Stimulated activated CD8-positive, alpha-beta memory T cell treated with anti-CD3 and anti-CD28 coated beads, Interleukin-4, amount 100 ng/mL, for 1 hour (primary cell): ENCODE results near the gene LIPF.
"Not testable (repeated sequence)": the region's sequence is repeated elsewhere in the genome, so short reads cannot be mapped to it uniquely, and the experiment has no call there.

ENCODE experiments used
- DNase-seq, 2 donors: peaks; one replicate each; pipeline ENCODE4 v3.0.0-alpha.2; 2020; ENCODE audit warnings: low read depth in 2 of 2, low spot score in 1 of 2

Gene LIPF, protein sequence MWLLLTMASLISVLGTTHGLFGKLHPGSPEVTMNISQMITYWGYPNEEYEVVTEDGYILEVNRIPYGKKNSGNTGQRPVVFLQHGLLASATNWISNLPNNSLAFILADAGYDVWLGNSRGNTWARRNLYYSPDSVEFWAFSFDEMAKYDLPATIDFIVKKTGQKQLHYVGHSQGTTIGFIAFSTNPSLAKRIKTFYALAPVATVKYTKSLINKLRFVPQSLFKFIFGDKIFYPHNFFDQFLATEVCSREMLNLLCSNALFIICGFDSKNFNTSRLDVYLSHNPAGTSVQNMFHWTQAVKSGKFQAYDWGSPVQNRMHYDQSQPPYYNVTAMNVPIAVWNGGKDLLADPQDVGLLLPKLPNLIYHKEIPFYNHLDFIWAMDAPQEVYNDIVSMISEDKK

DNA sequence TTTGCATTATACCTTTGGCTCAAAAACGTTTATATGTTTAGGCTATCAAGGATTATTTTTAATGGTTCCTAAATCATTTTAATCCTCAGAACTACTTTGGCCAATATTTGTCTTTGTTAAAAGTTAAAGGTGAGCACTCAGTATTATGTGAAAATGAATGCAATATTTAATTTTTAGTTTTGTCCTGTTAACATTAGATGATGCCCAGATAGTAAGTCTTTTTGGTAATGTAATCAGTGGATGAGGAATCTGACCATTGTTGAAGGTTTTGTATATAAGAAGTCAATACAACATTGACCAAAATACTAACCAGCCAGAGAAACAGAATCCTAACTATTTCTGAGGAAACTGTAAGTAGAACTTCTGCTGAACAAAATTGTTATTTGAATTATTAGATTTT lies at the start of gene LIPF:
Gene LIPF, plus strand, starts transcription at position 301 of the 400 bp plus-strand sequence. CDS start 2,856 bp downstream, outside the sequence.
- no peak for DNase-seq

DNA sequence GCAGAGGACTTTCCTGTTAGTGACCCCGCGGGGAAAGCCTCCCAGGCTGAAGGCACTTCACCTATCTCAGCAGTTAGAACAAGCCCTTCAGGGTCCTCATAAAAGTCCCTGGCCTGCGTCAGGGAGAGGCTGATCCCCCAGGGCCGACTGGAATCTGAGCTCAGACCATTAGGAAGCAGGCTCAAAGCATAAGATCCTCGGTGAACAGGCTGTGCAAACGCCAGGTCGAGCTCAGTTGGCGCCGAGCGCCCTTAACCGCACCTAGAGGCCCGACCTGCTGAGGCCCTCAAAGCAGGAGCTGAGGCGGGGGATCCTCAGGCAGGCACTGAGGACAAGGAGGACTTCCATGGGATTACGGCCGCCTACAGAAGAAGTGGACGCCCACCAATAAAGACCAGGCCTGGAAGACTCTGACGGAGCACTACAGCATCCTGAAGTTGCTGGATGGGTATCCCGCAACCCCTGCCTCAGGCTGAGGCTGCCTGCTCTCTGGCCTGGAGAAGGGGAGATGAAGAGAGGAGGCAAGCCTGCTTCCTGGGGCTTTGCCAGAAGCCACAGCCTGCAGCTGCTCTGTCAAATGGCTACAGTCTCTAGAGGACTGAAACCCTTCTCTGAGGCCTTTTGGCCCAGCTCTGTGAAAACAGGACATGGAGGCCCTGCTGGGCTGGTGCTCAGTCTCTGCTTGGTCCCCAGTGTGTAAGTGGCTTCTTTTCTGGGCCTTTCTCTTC lies 47.8 kb upstream of the LIPF start:
- no peak for DNase-seq

DNA sequence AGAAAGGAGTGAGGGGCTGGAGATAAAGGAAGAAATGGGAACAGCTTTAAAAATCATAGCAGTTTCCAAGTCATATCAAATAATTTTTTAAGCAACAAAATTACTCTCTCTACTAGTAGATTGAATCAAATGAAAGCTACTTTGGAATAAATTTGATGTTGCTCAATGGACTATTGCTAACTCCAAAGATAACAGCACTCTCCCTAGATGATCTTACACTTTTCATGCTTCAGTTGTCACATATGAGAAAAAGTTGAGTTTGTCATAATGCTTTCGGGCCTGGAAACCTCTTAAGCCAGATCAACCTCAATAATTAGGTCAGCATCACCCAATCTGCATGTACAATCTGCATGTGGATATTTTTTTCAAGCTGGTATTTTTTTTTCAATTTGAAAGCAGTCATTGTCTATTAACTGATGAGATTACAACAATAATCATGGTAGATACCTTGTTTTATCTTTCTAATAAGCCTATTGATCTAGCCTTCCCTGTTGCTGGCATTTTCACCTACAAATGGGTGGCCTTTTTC lies 46.4 kb upstream of the LIPF start:
- DNase-seq, result no peak

DNA sequence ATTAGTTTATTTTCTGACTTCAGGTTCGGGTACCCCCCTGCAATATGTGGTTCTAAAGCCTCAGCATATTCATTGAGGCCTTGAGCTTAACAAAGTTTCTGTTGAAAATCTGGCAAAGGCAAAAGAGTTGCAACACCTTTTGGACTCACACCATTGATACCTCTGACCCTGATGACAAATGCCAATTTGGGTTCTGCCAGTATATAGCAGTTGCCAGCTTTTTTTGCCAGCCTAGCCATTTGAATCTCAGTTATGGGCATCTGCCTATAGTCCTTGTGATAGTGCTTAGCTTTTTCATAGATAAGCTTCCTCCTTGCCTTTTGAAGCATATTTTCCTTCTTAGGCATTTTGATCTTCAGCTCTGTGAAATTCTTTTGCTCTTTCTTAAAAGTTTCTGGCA lies 45.7 kb upstream of the LIPF start:
- DNase-seq, result no peak

DNA sequence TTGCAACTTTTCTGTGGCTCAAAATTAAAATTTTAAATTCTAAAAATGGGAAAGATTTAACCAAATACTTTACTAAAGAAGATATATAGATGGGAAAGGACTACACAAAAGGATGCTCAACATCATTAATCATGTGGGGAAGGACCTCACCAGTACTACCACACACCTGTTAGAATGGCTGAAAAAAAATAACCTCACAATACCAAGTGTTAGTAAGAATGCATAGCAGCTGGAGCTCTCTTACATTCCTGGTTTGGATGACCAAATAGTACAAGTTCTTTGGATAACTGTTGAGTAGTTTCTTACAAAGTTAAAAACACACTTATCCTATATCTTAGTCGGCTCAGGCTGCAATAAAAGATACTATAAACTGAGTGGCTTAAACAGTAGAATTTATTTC lies 43.8 kb upstream of the LIPF start:
- DNase-seq, result no peak

DNA sequence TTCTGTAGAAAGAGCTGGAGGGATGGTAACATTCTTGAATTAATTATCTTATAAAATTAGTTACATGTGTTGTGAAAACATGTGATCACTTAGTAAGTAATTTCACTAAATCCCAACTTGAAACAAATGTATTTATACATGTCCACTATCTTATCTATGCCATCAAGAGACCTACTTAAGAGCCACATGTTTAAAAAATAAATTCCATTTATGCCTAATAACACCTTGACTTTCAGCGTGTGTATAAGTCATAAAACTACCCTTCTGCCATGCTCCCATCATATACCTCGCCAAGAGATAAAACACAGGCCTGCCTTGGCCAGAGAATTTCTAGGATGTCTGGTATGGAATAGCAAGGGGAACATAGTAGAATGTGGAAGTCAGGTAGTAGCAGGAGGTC lies 40.4 kb upstream of the LIPF start:
- DNase-seq, result no peak

DNA sequence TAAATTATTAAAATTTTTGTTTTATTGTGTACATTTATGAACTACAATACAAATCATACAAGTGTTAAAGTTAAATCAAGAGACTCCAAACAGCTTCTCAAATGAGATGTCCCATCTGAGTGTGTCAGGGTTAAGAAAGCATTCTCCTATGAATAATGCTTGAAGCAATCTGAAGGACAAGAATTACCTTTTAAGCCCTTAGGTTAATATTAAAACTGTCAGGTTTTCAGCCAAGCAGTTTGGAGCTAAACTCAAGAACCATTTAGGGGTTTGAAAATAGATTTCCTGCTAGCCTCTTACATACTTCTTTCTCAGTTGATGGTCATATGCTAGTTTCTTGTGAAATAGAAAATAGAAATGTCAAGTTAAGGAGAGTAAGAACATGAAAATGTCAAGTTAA lies 39.4 kb upstream of the LIPF start:
- DNase-seq, result no peak

DNA sequence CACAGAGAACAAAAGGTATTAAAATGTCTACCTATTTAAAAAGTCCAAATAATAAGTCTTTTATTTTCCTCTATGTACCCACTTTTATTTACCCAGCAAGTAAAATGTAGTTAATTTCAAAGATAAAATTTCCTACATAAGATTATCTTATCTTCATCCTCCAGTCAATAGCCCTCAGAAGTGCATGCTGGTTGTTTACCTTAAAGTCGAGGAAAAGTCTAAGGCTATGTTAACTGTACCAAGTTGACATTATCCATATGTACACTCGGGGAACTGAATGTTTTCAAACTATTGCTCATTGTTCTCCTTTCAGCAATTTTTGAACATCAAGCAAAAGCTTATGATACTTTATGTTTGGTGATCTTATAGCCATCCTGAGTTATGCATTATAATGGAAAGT lies 24.1 kb upstream of the LIPF start:
- DNase-seq, result no peak

DNA sequence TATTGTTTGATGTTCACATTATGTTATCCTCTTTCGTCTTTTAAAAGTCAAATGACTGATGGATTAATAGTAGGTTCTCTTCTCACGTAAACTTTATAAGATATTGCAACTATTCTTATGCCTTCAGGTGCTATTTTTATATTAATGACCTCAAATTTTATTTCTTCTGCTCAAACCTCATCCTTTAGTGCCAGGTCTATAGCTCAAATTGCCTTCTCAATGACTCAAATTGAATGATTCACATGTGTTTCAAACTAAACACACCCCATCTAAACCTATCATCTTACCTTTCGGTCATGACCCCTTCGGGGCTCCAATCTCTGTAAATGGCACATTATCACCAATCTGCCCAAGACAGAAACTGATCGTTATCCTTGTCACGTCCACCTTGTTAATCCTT lies 22.0 kb upstream of the LIPF start:
- DNase-seq, result no peak

DNA sequence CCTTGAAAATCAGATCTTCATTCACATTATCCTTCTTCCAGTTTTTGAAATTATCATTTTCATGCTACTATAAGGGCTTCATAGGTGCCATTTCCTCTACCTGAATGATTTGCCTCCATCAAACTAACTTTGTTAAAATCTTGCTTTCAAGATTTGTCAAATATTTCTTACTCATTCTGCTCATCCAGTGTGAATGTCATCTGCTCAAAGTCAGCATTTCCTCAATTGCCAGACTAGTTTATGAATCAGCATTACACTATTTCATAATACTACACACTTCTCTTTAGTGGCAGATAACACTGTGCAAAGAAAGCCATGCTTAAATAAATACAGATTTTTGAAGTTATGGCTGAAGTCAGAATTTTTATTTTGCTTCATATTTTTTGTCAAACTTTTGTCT lies 21.3 kb upstream of the LIPF start:
- DNase-seq, result no peak

DNA sequence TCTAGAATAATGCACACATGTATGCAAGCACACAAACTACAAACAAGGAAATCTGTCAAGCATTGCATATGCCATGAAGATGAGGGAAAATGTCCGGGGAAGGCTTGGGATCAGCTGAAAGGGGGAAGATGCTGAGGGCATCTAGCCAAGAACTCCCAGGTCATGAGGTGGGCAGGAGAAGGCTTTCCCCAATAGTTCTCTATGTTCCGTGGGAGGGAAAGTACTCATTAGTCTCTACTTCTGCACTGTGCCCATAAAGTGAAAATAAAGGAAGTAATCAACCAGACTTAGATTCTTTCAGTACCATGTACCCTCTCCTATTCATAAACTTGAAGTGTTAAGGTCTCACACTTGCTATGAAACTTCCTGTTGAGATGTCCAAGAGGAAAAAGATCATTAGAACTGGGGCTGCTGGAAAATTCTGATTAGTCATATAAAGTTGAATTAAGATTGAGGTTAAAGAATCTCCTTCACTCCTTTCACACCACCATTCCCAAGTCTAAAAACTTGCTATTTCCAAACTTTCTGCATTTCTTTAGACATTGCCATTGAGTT lies 17.1 kb upstream of the LIPF start:
- no peak for DNase-seq

DNA sequence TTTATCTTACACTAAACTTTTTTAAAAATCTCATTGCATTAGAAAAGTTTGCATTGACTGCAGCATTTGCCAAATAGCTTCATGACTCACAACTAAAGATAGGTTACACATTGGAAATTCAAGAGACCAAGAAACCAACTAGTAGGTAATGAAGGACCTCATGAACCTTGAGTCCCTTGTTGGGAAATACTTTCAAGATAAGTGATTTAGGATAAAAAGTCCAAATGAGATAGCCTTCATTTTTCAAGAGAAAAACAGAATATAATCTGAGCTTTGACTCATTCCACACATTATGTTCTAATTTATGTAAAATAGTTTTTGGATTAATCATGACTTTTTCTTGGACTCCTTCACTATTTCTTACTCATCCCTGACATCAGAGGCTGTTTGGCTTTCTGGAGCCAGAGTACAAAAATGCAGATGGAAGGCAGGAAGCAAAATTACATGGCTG lies 13.1 kb upstream of the LIPF start:
- no peak for DNase-seq

DNA sequence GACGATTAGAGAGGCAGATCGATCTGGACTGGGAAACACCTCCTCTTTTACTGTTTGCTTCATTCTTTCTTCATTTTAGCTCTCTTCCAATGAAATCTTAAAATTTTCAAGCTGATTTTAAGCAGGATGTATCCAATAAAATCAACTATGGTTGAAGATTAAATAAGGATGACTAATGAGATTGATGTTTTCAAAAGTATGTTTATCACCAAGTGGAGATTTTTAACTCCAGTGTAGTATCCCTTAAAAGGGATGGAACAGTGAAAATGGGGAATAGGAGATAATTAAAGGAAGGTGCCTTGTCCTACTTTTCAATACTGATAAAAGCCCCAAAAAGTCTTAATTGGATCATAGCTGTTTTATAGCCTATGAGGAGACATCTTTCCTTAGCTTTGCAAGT lies 11.6 kb upstream of the LIPF start:
- DNase-seq, result no peak

DNA sequence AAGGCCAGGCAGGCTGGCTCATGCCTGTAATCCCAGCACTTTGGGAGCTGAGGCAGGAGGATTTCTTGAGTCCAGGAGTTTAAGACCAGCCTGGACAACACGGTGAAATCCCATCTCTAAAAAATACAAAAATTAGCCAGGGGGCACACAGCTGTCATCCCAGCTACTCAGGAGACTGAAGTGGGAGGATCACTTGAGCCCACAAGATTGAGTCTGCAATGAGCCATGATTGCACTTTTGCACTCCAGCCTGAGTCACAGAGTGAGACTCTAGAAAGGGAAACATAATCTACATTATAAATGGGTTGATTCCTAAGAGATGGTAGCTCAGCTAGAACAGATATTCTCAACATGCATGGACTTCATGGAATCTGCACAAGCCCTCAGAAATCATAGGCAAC lies 6.3 kb upstream of the LIPF start:
- DNase-seq, result no peak

DNA sequence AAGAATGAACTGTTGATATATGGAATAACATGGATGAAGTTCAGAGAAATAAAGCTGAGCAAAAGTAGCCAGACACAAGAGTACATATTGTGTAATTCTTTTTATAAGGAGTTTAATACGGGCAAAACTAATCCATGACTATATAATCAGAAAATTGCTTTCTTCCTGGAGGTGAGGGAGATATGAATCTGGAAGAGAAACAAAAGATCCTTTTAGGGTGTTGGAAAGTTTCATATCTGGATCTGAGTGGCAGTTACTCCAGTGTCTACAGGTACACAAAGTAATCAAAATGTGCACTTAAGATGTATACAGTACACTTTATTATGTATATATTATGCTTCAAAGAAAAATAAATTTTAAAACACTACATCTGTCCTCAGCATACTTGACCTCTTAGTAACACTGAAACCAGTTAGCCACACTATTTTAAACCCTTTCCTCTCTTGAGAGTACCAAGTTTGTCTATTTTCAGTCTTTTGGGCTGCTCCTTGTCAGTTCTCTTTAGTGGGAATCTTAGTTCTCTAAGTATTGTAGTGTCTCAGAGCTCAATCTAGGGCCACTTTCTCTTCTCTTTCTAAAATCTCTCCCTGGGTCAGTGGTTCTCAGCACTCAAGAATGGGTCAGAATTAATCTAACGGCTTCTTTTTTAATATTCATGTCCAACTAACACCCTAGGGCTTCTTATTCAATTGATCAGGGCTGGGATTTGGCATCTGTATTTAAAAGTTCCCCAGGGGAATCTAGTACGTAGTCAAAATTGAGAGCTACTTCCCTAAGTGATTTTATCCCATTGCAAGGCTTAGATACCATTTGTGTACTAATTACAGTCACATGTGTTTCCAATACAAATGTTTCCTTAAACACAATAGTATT lies 4.3 kb upstream of the LIPF start:
- DNase-seq, result no peak

DNA sequence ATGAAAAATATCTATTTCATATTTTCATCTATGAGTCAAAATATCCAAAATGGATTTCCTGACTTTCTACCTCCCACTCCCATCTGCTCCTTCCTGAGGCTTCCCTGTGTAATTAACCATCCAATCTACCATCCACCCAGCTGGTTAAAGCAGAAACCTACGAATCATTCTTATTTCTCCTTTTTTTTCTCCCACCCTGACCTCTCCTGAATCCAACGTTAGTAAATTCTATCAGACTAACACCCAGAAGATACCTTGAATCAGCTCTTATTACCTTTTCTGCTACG lies 3.7 kb upstream of the LIPF start:
- DNase-seq, result no peak

DNA sequence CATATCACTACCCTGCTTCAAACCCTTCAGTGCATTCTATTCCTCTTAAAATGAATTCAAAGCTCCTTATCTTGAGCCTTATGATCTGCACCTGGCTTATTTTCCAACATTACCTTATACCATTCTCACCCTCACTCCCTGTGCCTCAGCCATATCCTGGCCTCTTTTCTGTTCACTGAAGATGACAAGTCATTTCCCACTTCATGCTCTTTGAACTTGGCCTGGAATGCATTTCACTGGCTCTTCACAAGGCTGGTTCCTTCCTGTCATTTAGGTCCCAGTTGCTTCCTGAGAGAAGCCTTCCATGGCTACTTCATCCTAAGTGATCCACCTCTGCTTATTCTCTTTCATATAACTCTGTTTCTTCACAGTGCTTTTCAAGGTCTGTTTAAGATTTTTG lies 3.2 kb upstream of the LIPF start:
- DNase-seq, result no peak

DNA sequence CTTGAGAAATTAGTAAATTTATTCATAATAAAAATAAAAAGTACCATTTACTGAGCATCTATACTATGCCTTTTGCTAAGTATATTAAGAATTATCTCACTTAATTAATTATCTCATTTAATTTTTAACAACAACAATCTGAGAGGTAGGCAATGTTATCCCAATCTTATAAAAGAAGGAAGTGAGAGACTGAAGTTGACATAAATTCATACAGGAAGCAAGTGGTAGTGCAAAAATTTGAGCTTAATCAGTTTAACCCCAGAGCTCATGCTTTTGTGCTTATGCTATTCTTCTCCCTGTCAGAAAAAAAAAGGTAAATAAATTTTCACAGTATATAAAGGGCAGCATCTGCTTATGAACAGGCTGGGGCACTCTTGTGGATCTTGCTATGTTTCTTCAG lies 2.7 kb upstream of the LIPF start:
- no peak for DNase-seq

DNA sequence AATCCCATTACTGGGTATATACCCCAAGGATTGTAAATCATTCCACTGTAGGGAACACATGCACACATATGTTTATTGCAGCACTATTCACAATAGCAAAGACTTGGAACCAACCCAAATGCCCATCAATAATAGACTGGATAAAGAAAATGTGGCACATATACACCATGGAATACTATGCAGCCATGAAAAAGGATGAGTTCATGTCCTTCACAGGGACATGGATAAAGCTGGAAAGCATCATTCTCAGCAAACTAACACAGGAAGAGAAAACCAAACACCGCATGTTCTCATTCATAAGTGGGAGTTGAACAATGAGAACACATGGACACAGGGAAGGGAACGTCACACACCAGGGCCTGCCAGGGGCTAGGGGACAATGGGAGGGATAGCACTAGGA lies 1.1 kb upstream of the LIPF start:
- DNase-seq, result not testable (repeated sequence)

DNA sequence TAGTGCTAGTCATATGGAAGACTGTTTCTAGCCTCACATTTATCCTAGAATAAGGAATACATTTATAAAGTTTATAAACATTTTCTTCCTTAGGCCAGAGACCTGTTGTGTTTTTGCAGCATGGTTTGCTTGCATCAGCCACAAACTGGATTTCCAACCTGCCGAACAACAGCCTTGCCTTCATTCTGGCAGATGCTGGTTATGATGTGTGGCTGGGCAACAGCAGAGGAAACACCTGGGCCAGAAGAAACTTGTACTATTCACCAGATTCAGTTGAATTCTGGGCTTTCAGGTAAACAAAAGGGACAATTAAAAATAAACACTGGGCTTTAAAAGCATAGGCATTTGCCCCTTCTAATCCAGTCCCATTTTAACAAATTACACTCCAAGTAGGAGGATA lies 4.2 kb downstream of the LIPF start:
- DNase-seq, result no peak

DNA sequence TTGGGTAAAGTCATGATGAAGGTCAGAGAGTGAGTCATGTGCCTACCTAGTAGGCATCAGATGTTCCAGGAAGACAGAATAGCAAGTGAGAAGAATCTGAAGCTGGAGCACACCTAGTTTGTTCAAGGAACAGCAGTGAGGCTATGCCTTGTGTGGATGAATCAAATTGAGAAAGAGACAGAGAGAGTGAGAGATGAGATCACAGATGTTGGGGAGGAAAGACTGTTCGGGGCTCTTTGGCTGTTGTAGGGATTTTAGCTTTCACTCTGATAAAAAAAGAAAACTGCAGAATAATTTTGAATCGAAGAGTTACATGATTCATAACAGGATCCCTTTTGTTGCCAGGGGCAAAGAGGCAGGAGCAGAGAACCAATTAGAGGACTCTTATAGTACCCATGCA lies 6.3 kb downstream of the LIPF start:
- DNase-seq, result no peak
